K562 (cell line): Measurements from ENCODE around the gene HOXD9. TPM values are rescaled to one million over a fixed set of nuclear protein-coding genes. Genes with fewer than 3 reads are reported as not detected.

Experiments
- ATAC-seq: fragments of 200-7000 bp; cut with Tn5 transposase; 3 replicates; pipeline ENCODE4 v1.9.1; 2020; ENCODE audit warnings: moderate library complexity
- BruUV-seq: library from RNA; stranded (reverse); fragments of 400-500 nt; replicated peaks from 2 replicates; lab custom pipeline; 2021; lab: Mats Ljungman, UMichigan
- CTCF ChIA-PET: fragments of 300-600 bp; formaldehyde crosslinking; extraction: SDS; loops from one replicate; lab custom pipeline; 2021; ENCODE audit warnings: low intra/inter-chr PET ratio; lab: Yijun Ruan, JAX
- POLR2A ChIA-PET: fragments of 300-600, 350-650 bp; sonication (Branson Sonifier 250); formaldehyde crosslinking; extraction: SDS; loops from one replicate; lab custom pipeline; 2021; ENCODE audit warnings: antibody characterized with exemption, inconsistent platforms; lab: Yijun Ruan, JAX
- DNase-seq, 4 experiments: peaks; one replicate each; pipeline versions ENCODE4 v3.0.0 to v3.0.0-alpha.2; 2011 to 2018; ENCODE audit warnings: low spot score in 3 of 4, mixed read lengths in 3 of 4; ENCODE audit errors: extremely low read depth in 1 of 4
- FAIRE-seq: peaks from 2 replicates; lab custom pipeline; 2011; peaks lifted over from hg19 to GRCh38; lab: Jason Lieb, UNC
- H2AFZ ChIP-seq: 2 replicates; pipeline ENCODE4 v1.6.0; 2011; ENCODE audit warnings: low read depth, low read length, control low read depth, inconsistent platforms
- H3K27ac ChIP-seq: fragments of 200-600 bp; 3 replicates; pipeline ENCODE4 v1.8.0; 2011; ENCODE audit warnings: low read depth, mild to moderate bottlenecking, control low read depth, inconsistent platforms, low read length, moderate library complexity, mixed read lengths; ENCODE audit errors: extremely low read depth
- H3K27me3 ChIP-seq, 2 experiments: fragments of 300-600 bp in 1 of 2; 2 replicates in 1 of 2; 3 replicates in 1 of 2; pipeline versions ENCODE4 v1.6.0 to v1.8.0; 2011; ENCODE audit warnings: inconsistent platforms in 2 of 2, low read length in 2 of 2, mild to moderate bottlenecking in 1 of 2, mixed read lengths in 1 of 2, moderate library complexity in 1 of 2; ENCODE audit not compliant: control insufficient read depth in 2 of 2, insufficient read depth in 2 of 2
- H3K36me3 ChIP-seq: fragments of 300-600 bp; 3 replicates; pipeline ENCODE4 v1.8.0; 2011; ENCODE audit warnings: mild to moderate bottlenecking, low read length, inconsistent platforms; ENCODE audit not compliant: control insufficient read depth, insufficient read depth
- H3K4me1 ChIP-seq, 2 experiments: fragments of 200-600 bp in 1 of 2; replicated peaks in 1 of 2; 2 replicates in 1 of 2; 3 replicates in 1 of 2; pipeline versions ENCODE4 v1.5.1 to v1.8.0; 2011; ENCODE audit warnings: inconsistent platforms in 2 of 2, low read length in 2 of 2, mild to moderate bottlenecking in 1 of 2, mixed read lengths in 1 of 2, moderate library complexity in 1 of 2; ENCODE audit not compliant: control insufficient read depth in 2 of 2, insufficient read depth in 2 of 2
- H3K4me2 ChIP-seq: 2 replicates; pipeline ENCODE4 v1.6.1; 2011; ENCODE audit warnings: low read length, control low read depth, inconsistent platforms, mixed read lengths; ENCODE audit not compliant: insufficient read depth
- H3K4me3 ChIP-seq: fragments of 200-600 bp; sonication (generic), shearing (Covaris generic); 2 replicates; pipeline ENCODE4 v1.5.1; 2016; ENCODE audit warnings: control low read depth, inconsistent platforms
- H3K79me2 ChIP-seq: fragments of 200-600 bp; 3 replicates; pipeline ENCODE4 v1.8.0; 2011; ENCODE audit warnings: low read length, inconsistent platforms; ENCODE audit not compliant: control insufficient read depth, insufficient read depth
- H3K9ac ChIP-seq, 2 experiments: 2 replicates each; pipeline versions ENCODE4 v1.6.0 to v1.6.1; 2011; ENCODE audit warnings: low read depth in 2 of 2, low read length in 2 of 2, control low read depth in 1 of 2, inconsistent platforms in 1 of 2, mild to moderate bottlenecking in 1 of 2, mixed read lengths in 1 of 2; ENCODE audit not compliant: insufficient read depth in 1 of 2
- H3K9me1 ChIP-seq: one replicate; pipeline ENCODE4 v1.6.0; 2011; ENCODE audit warnings: inconsistent platforms, mild to moderate bottlenecking, low read length, moderate library complexity; ENCODE audit not compliant: control insufficient read depth, insufficient read depth
- H3K9me3 ChIP-seq: replicated peaks from 2 replicates; pipeline ENCODE4 v1.5.1; 2011; ENCODE audit warnings: low read depth, low read length, inconsistent platforms; ENCODE audit not compliant: control insufficient read depth, insufficient read depth
- H4K20me1 ChIP-seq: replicated peaks from 2 replicates; pipeline ENCODE4 v1.6.1; 2011; ENCODE audit warnings: low read length, inconsistent platforms, mixed read lengths; ENCODE audit not compliant: control insufficient read depth, insufficient read depth
- CC2D1A ChIP-seq: fragments of 450-650 bp; IDR thresholded peaks from 2 replicates; pipeline ENCODE4 v1.6.1; 2017; ENCODE audit warnings: mild to moderate bottlenecking
- HOXB6 ChIP-seq: fragments of 250-450 bp; sonication (Bioruptor Pico); IDR thresholded peaks from 2 replicates; pipeline ENCODE4 v1.5.1; 2022; ENCODE audit warnings: mild to moderate bottlenecking, borderline replicate concordance
- NEUROD1 ChIP-seq: fragments of 150-350 bp; IDR thresholded peaks from 2 replicates; pipeline ENCODE4 v1.6.1; 2014; ENCODE audit warnings: borderline replicate concordance, low read length, low read depth; ENCODE audit not compliant: partially characterized antibody
- NRF1 ChIP-seq, 2 experiments: fragments of 450-650 bp; IDR thresholded peaks in 1 of 2; conservative IDR thresholded peaks in 1 of 2; 2 replicates each; pipeline ENCODE4 v1.6.1; 2014; ENCODE audit warnings: mild to moderate bottlenecking in 2 of 2
- SIN3B ChIP-seq: fragments of 450-650 bp; IDR thresholded peaks from 2 replicates; pipeline ENCODE4 v1.6.1; 2017; ENCODE audit warnings: low read depth, mild to moderate bottlenecking, moderate library complexity
- ZNF384 ChIP-seq: IDR thresholded peaks from 2 replicates; pipeline ENCODE4 v1.6.1; 2012; ENCODE audit warnings: low read depth, low read length, improper control_type of control experiment
- WGBS: fragments of 100-300 bp; shearing (Covaris generic); methylation state at CpG from one replicate; pipeline ENCODE4 v1.1.6; 2016; ENCODE audit warnings: low coverage, mixed read lengths; ENCODE audit not compliant: insufficient coverage; ENCODE audit errors: missing lambda C conversion rate; 5-methylcytosine and 5-hydroxymethylcytosine counted together
- in situ Hi-C: fragments of 300-500 bp; cut with MboI; formaldehyde crosslinking; loops from 4 replicates; pipeline ENCODE4 v1.15.0; 2018; ENCODE audit warnings: inconsistent platforms, mixed read lengths
- intact Hi-C: fragments of 100-400 bp; cut with micrococcal nuclease; formaldehyde crosslinking; loops from 2 replicates; pipeline ENCODE4 v1.14.2; 2022
- polyA plus RNA-seq, 8 experiments: library from polyadenylated mRNA; depleted of rRNA in 4 of 8; stranded (reverse) in 5 of 8; unstranded in 3 of 8; fragments of >200 nt; fragmentation: Nextera tagmentation in 2 of 8; fragmentation: Illumina TruSeq in 1 of 8; extraction: Ambion mirVana in 2 of 8; extraction: Trizol in 1 of 8; gene quantifications; 2 replicates each; pipeline versions ENCODE4 v1.2.1 to v1.2.3, GENCODE V29; 2011 to 2014; ENCODE audit warnings: inconsistent platforms in 1 of 8, missing spikeins in 1 of 8
- total RNA-seq, 7 experiments: library from RNA; depleted of rRNA in 6 of 7; stranded (reverse); fragments of >200 nt in 6 of 7; fragmentation: Illumina TruSeq in 2 of 7; extraction: Trizol in 2 of 7; gene quantifications; 2 replicates each; pipeline versions ENCODE4 v1.2.1 to v1.2.3, GENCODE V29; 2011 to 2021; ENCODE audit warnings: low replicate concordance in 1 of 7
- TF ChIP-seq, protein P1 (sequence below), 2 experiments: fragments of 450-650 bp in 1 of 2; sonication (generic) in 1 of 2; formaldehyde crosslinking in 1 of 2; IDR thresholded peaks; 2 replicates each; pipeline versions ENCODE4 v1.7.1 to v1.9.0; 2016 to 2022; ENCODE audit warnings: inconsistent platforms in 1 of 2, mild to moderate bottlenecking in 1 of 2, missing genetic modification reagents in 1 of 2
- TF ChIP-seq, protein P2 (sequence below): IDR thresholded peaks from 2 replicates; pipeline ENCODE4 v1.6.1; 2016; ENCODE audit warnings: missing genetic modification characterization, missing compliant biosample characterization

The HOXD9 gene
- total and polyA plus RNA-seq, 9 of the 15 experiments (the other 6 are each of a cell fraction or from before 2014, with no cell fraction given), result not detected

DNA sequence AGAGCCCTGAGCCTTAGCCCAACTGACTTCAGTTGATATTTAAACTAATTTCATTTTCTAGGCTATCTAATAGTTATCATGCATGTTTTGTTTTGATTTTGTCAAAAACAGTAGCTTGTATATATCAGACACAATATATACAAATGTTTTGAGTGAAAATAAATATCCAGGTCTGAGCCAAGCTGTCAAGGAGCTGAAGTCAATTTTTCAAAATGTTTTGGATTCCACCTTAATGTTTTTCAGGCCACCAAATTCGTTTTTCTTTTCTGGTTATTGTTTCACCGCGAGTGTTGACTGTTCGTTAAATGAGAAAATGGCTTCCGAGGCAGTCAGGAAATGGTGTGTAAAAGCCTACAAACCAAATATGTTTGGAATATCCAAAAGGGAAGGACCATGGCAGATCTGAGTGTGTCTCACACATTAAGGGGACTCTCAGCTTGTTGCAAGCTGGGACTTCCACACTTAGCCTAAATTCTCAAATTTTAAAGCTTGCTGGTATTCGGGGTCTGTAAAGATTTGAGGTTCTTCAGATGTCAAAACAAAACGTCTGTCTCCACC is 20.1 kb upstream of the HOXD9 start:
- H3K4me2 ChIP-seq, result no peak overlapping the region
- H2AFZ ChIP-seq, result no peak overlapping the region
- peak; percentile 15 for FAIRE-seq
- no peak overlapping the region for H3K27ac ChIP-seq
- ChIA-PET POLR2A (interaction anchor here (0.7 kb wide), 1 partner anchor 11 kb away, joined by 3 read pairs; no protein-coding TSS in a partner anchor), CTCF (no interaction called here)
- H3K4me3 ChIP-seq, result no peak overlapping the region
- peaks cover 63 to 82% of the 10 kb centered on the region in 2 experiments for H3K27me3 ChIP-seq
- peaks cover 0 to 26% of the 10 kb centered on the region in 2 experiments; a peak in 2 of 5 replicates for H3K4me1 ChIP-seq
- in situ Hi-C loops, result no loop called here
- no peak for DNase-seq
- peaks cover 16% of the 10 kb centered on the region; the same call in 1 of the 2 replicates for H4K20me1 ChIP-seq
- H3K9me3 ChIP-seq, result no peaks in the 10 kb centered on the region
- no peak for ATAC-seq
- H3K9me1 ChIP-seq, result no peaks in the 10 kb centered on the region
- BruUV-seq, result no TSS peak
- intact Hi-C loops, result no loop called here
- H3K36me3 ChIP-seq, result no peaks in the 10 kb centered on the region
- no peaks in the 10 kb centered on the region for H3K79me2 ChIP-seq
- H3K9ac ChIP-seq, result no peak overlapping the region
- WGBS, result 0% methylated on average over 7 of the region's 7 CpGs
- TF ChIP-seq, protein P1, sequence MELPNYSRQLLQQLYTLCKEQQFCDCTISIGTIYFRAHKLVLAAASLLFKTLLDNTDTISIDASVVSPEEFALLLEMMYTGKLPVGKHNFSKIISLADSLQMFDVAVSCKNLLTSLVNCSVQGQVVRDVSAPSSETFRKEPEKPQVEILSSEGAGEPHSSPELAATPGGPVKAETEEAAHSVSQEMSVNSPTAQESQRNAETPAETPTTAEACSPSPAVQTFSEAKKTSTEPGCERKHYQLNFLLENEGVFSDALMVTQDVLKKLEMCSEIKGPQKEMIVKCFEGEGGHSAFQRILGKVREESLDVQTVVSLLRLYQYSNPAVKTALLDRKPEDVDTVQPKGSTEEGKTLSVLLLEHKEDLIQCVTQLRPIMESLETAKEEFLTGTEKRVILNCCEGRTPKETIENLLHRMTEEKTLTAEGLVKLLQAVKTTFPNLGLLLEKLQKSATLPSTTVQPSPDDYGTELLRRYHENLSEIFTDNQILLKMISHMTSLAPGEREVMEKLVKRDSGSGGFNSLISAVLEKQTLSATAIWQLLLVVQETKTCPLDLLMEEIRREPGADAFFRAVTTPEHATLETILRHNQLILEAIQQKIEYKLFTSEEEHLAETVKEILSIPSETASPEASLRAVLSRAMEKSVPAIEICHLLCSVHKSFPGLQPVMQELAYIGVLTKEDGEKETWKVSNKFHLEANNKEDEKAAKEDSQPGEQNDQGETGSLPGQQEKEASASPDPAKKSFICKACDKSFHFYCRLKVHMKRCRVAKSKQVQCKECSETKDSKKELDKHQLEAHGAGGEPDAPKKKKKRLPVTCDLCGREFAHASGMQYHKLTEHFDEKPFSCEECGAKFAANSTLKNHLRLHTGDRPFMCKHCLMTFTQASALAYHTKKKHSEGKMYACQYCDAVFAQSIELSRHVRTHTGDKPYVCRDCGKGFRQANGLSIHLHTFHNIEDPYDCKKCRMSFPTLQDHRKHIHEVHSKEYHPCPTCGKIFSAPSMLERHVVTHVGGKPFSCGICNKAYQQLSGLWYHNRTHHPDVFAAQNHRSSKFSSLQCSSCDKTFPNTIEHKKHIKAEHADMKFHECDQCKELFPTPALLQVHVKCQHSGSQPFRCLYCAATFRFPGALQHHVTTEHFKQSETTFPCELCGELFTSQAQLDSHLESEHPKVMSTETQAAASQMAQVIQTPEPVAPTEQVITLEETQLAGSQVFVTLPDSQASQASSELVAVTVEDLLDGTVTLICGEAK (IDR thresholded peaks at IDR 0.05), result no peak
- TF ChIP-seq, protein P1 (CRISPR knock-in tag; IDR thresholded peaks at IDR 0.05), result no peak
- TF ChIP-seq, protein P2, sequence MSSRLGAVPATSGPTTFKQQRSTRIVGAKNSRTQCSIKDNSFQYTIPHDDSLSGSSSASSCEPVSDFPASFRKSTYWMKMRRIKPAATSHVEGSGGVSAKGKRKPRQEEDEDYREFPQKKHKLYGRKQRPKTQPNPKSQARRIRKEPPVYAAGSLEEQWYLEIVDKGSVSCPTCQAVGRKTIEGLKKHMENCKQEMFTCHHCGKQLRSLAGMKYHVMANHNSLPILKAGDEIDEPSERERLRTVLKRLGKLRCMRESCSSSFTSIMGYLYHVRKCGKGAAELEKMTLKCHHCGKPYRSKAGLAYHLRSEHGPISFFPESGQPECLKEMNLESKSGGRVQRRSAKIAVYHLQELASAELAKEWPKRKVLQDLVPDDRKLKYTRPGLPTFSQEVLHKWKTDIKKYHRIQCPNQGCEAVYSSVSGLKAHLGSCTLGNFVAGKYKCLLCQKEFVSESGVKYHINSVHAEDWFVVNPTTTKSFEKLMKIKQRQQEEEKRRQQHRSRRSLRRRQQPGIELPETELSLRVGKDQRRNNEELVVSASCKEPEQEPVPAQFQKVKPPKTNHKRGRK (tag), result no peak
- TF ChIP-seq NEUROD1 (no peak), SIN3B (no peak), NRF1 (conservative IDR thresholded peaks at IDR 0.05 in 1 of 2, IDR thresholded peaks at IDR 0.05 in 1 of 2) (no peak), ZNF384 (no peak), CC2D1A (no peak), HOXB6 (no peak)
